GM12878 (cell line): ENCODE measurements around the gene SRCIN1. TPM values are rescaled to one million over a fixed set of nuclear protein-coding genes. Genes with fewer than 3 reads are reported as not detected.

Experiments used
- ATAC-seq: fragments of 200-7000 bp; cut with Tn5 transposase; 3 replicates; pipeline ENCODE4 v1.9.1; 2020; ENCODE audit warnings: mild to moderate bottlenecking, moderate library complexity
- BruUV-seq: library from RNA; stranded (reverse); fragments of 400-500 nt; replicated peaks from 2 replicates; lab custom pipeline; 2021; lab: Mats Ljungman, UMichigan
- CTCF ChIA-PET: fragments of 300-600 bp; sonication (Branson Sonifier 250); formaldehyde crosslinking; extraction: SDS; loops from one replicate; lab custom pipeline; 2021; ENCODE audit warnings: inconsistent platforms; lab: Yijun Ruan, JAX
- POLR2A ChIA-PET: fragments of 350-600 bp; formaldehyde crosslinking; extraction: SDS; loops from one replicate; lab custom pipeline; 2021; ENCODE audit warnings: inconsistent platforms; lab: Charles Lee
- RAD21 ChIA-PET: fragments of 300-600 bp; sonication (Branson Sonifier 250); formaldehyde crosslinking; loops from one replicate; lab custom pipeline; 2023; ENCODE audit warnings: antibody characterized with exemption; ENCODE audit not compliant: unreplicated experiment; lab: Charles Lee
- SMC1A ChIA-PET: fragments of 300-600 bp; sonication (Branson Sonifier 250); formaldehyde crosslinking; loops from one replicate; lab custom pipeline; 2023; ENCODE audit not compliant: unreplicated experiment, uncharacterized antibody; lab: Charles Lee
- DNase-seq: peaks from one replicate; pipeline ENCODE4 v3.0.0-alpha.2; 2011; ENCODE audit warnings: low read depth, low spot score
- FAIRE-seq: peaks from 3 replicates; lab custom pipeline; 2011; peaks lifted over from hg19 to GRCh38; lab: Jason Lieb, UNC
- H2AFZ ChIP-seq: 2 replicates; pipeline ENCODE4 v1.6.0; 2011; ENCODE audit warnings: low read depth, low read length, control low read depth; ENCODE audit not compliant: control insufficient read depth
- H3K27ac ChIP-seq: 2 replicates; pipeline ENCODE4 v1.5.1; 2011; ENCODE audit warnings: control low read depth; ENCODE audit not compliant: control insufficient read depth, insufficient read depth
- H3K27me3 ChIP-seq, 2 experiments: replicated peaks in 1 of 2; 2 replicates each; pipeline versions ENCODE4 v1.6.0 to v1.6.1; 2011; ENCODE audit warnings: low read length in 1 of 2; ENCODE audit not compliant: control insufficient read depth in 2 of 2, insufficient read depth in 2 of 2
- H3K36me3 ChIP-seq, 2 experiments: 2 replicates each; pipeline ENCODE4 v1.5.1; 2011; ENCODE audit warnings: low read length in 1 of 2; ENCODE audit not compliant: control insufficient read depth in 2 of 2, insufficient read depth in 2 of 2
- H3K4me1 ChIP-seq: 2 replicates; pipeline ENCODE4 v1.6.1; 2011; ENCODE audit warnings: mild to moderate bottlenecking, low read length, moderate library complexity, mixed read lengths; ENCODE audit not compliant: control insufficient read depth, insufficient read depth
- H3K4me2 ChIP-seq: 2 replicates; pipeline ENCODE4 v1.6.0; 2011; ENCODE audit warnings: control low read depth; ENCODE audit not compliant: control insufficient read depth, insufficient read depth
- H3K4me3 ChIP-seq: fragments of 200-600 bp; sonication (generic); 2 replicates; pipeline ENCODE4 v1.5.1; 2016
- H3K79me2 ChIP-seq: 2 replicates; pipeline ENCODE4 v1.6.0; 2011; ENCODE audit warnings: low read length; ENCODE audit not compliant: control insufficient read depth, insufficient read depth
- H3K9ac ChIP-seq: 2 replicates; pipeline ENCODE4 v1.8.0; 2011; ENCODE audit warnings: low read length, control low read depth, mixed read lengths; ENCODE audit not compliant: control insufficient read depth, insufficient read depth
- H3K9me3 ChIP-seq: replicated peaks from 3 replicates; pipeline ENCODE4 v1.5.1; 2011; ENCODE audit warnings: mild to moderate bottlenecking, low read length; ENCODE audit not compliant: control insufficient read depth, insufficient read depth
- H4K20me1 ChIP-seq: 2 replicates; pipeline ENCODE4 v1.6.0; 2011; ENCODE audit not compliant: control insufficient read depth, insufficient read depth
- EZH2 ChIP-seq: IDR thresholded peaks from 2 replicates; pipeline ENCODE4 v1.6.1; 2012; ENCODE audit warnings: low read depth, mild to moderate bottlenecking, control low read depth, inconsistent platforms, low read length, borderline replicate concordance; ENCODE audit not compliant: control insufficient read depth
- HCFC1 ChIP-seq: fragments of 150-350 bp; IDR thresholded peaks from 2 replicates; pipeline ENCODE4 v1.6.1; 2014; ENCODE audit warnings: low read length
- NFIC ChIP-seq: IDR thresholded peaks from 2 replicates; pipeline ENCODE4 v1.6.1; 2012; ENCODE audit warnings: low read depth, mild to moderate bottlenecking, inconsistent platforms, low read length, moderate library complexity
- ZSCAN29 ChIP-seq: fragments of 450-650 bp; IDR thresholded peaks from 2 replicates; pipeline ENCODE4 v1.6.1; 2017; ENCODE audit warnings: mild to moderate bottlenecking, moderate library complexity
- WGBS: methylation state at CpG from one replicate; pipeline ENCODE4 v1.1.6; 2016; ENCODE audit warnings: low lambda C conversion rate; ENCODE audit not compliant: insufficient replicate concordance, insufficient coverage; ENCODE audit errors: missing lambda C conversion rate; 5-methylcytosine and 5-hydroxymethylcytosine counted together
- in situ Hi-C: fragments of 300-500 bp; cut with MboI; formaldehyde crosslinking; loops from 9 replicates; pipeline ENCODE4 v1.14.3; 2018; ENCODE audit warnings: mixed read lengths
- intact Hi-C: fragments of 100-400 bp; cut with micrococcal nuclease; formaldehyde crosslinking; loops from one replicate; pipeline ENCODE4 v1.14.2; 2022; ENCODE audit not compliant: unreplicated experiment
- polyA plus RNA-seq, 11 experiments: library from polyadenylated mRNA; depleted of rRNA in 4 of 11; unstranded in 6 of 11; stranded (reverse) in 5 of 11; fragments of >200 nt; fragmentation: Nextera tagmentation in 4 of 11; fragmentation: Illumina TruSeq in 1 of 11; extraction: Ambion mirVana in 4 of 11; extraction: Trizol in 1 of 11; gene quantifications; 1 replicate in 1 of 11; 2 replicates in 10 of 11; pipeline versions ENCODE4 v1.2.1 to v1.2.3, GENCODE V29; 2011 to 2016; ENCODE audit warnings: inconsistent platforms in 2 of 11, missing spikeins in 2 of 11, low read depth in 1 of 11
- total RNA-seq, 4 experiments: library from RNA; depleted of rRNA in 3 of 4; stranded (reverse); fragments of >200 nt in 3 of 4; fragmentation: Illumina TruSeq in 1 of 4; extraction: Trizol in 1 of 4; gene quantifications; 2 replicates each; pipeline versions ENCODE4 v1.2.1 to v1.2.3, GENCODE V29; 2013 to 2021

SRCIN1 gene
- total and polyA plus RNA-seq, 10 of the 15 experiments (the other 5 are each of a cell fraction or from before 2014, with no cell fraction given): under 0.01 to 0.74 (median 0.20) TPM; not detected in 3

- TF ChIP-seq HCFC1 (no peak), EZH2 (no peak)
Observed at GRCh38 chr17:38617967-38618760, 12.4 kb upstream of the SRCIN1 start (continued).

GRCh38 chr17:38617074-38617860 is 11.5 kb upstream of the SRCIN1 start:
- Histone ChIP-seq H3K9ac (no peak overlapping the region), H4K20me1 (no peaks in the 10 kb centered on the region), H3K4me2 (no peak overlapping the region), H2AFZ (no peak overlapping the region), H3K9me3 (no peaks in the 10 kb centered on the region), H3K27me3 (no peaks in the 10 kb centered on the region), H3K4me1 (peaks cover 5% of the 10 kb centered on the region), H3K27ac (no peak overlapping the region), H3K36me3 (no peaks in the 10 kb centered on the region), H3K79me2 (no peaks in the 10 kb centered on the region), H3K4me3 (no peak overlapping the region)
- TF ChIP-seq HCFC1 (no peak), NFIC (no peak), ZSCAN29 (no peak)
- SMC1A ChIA-PET: interaction anchor here (1.2 to 2.0 kb wide), 2 partner anchors 46 to 51 kb away, joined by 5 read pairs; no protein-coding TSS in a partner anchor
- RAD21 ChIA-PET: interaction anchor here (1.0 kb wide), 3 partner anchors 37 to 59 kb away, joined by 3 to 5 read pairs (median 4); no protein-coding TSS in a partner anchor
- DNase-seq (no peak), FAIRE-seq (no peak), ATAC-seq (no peak)
- CTCF ChIA-PET: interaction anchor here (0.6 to 2.1 kb wide), 6 partner anchors 9 to 306 kb away, joined by 3 to 7 read pairs (median 4); partner anchors contain the start of gene SRCIN1
- in situ Hi-C loops: no loop called here
- intact Hi-C loops: no loop called here
- POLR2A ChIA-PET: no interaction called here
- BruUV-seq: no TSS peak
- WGBS: 74% methylated on average over 19 of the region's 19 CpGs
